HepG2 (cell line): ENCODE data around the gene ADCY10. TPM values are rescaled to one million over a fixed set of nuclear protein-coding genes. Genes with fewer than 3 reads are reported as not detected.

Source experiments
- FOXC1 ChIP-seq: sonication (generic); formaldehyde crosslinking; IDR thresholded peaks from 2 replicates; pipeline ENCODE4 v1.8.0; 2022; ENCODE audit warnings: mild to moderate bottlenecking, missing genetic modification reagents, borderline replicate concordance
- FOXK1 ChIP-seq: sonication (generic); formaldehyde crosslinking; IDR thresholded peaks from 2 replicates; pipeline ENCODE4 v1.4.0; 2020; ENCODE audit warnings: low read depth, missing genetic modification reagents, borderline replicate concordance
- HMG20A ChIP-seq: IDR thresholded peaks from 2 replicates; pipeline ENCODE4 v1.6.1; 2016; ENCODE audit warnings: borderline replicate concordance
- RAD21 ChIP-seq: fragments of 450-650 bp; formaldehyde crosslinking; IDR thresholded peaks from 2 replicates; pipeline ENCODE4 v1.5.0; 2020; ENCODE audit warnings: mild to moderate bottlenecking
- ZBTB7B ChIP-seq: sonication (generic); formaldehyde crosslinking; IDR thresholded peaks from 2 replicates; pipeline ENCODE4 v1.4.0; 2020; ENCODE audit warnings: missing genetic modification reagents
- ZFY ChIP-seq: sonication (generic); formaldehyde crosslinking; IDR thresholded peaks from 2 replicates; pipeline ENCODE4 v1.4.0; 2020; ENCODE audit warnings: missing genetic modification reagents
- ZNF136 ChIP-seq: sonication (generic); formaldehyde crosslinking; IDR thresholded peaks from 2 replicates; pipeline ENCODE4 v1.8.1; 2022; ENCODE audit warnings: low read depth, mild to moderate bottlenecking, moderate library complexity, missing genetic modification reagents
- ZNF441 ChIP-seq: sonication (generic); formaldehyde crosslinking; IDR thresholded peaks from 2 replicates; pipeline ENCODE4 v1.7.0; 2021; ENCODE audit warnings: missing genetic modification reagents, borderline replicate concordance
- ZNF563 ChIP-seq: sonication (generic); formaldehyde crosslinking; IDR thresholded peaks from 2 replicates; pipeline ENCODE4 v1.8.0; 2022; ENCODE audit warnings: mild to moderate bottlenecking, moderate library complexity, missing genetic modification reagents
- ZNF629 ChIP-seq: sonication (generic); formaldehyde crosslinking; conservative IDR thresholded peaks from 2 replicates; pipeline ENCODE4 v1.5.0; 2020; ENCODE audit warnings: missing genetic modification reagents
- ZNF670 ChIP-seq: sonication (generic); formaldehyde crosslinking; IDR thresholded peaks from 2 replicates; pipeline ENCODE4 v1.8.0; 2022; ENCODE audit warnings: mild to moderate bottlenecking, missing genetic modification reagents, borderline replicate concordance
- polyA plus RNA-seq, 8 experiments: library from polyadenylated mRNA; depleted of rRNA in 3 of 8; stranded (reverse) in 7 of 8; unstranded in 1 of 8; fragments of >200 nt; fragmentation: Illumina TruSeq in 4 of 8; extraction: Trizol in 4 of 8; gene quantifications; 2 replicates each; pipeline versions ENCODE4 v1.2.1 to v1.2.3, GENCODE V29; 2011 to 2016; ENCODE audit warnings: low read depth in 4 of 8, missing spikeins in 1 of 8, mixed read lengths in 1 of 8; ENCODE audit not compliant: insufficient read depth in 1 of 8
- total RNA-seq, 5 experiments: library from RNA; depleted of rRNA; stranded (reverse); fragments of >200 nt; fragmentation: Illumina TruSeq; extraction: Trizol; gene quantifications; 2 replicates each; pipeline ENCODE4 v1.2.3, GENCODE V29; 2016; ENCODE audit warnings: low read depth in 1 of 5
- TF ChIP-seq, protein P1 (sequence below): sonication (generic); formaldehyde crosslinking; IDR thresholded peaks from 2 replicates; pipeline ENCODE4 v1.4.0; 2020; ENCODE audit warnings: mild to moderate bottlenecking, missing genetic modification reagents, borderline replicate concordance
- TF ChIP-seq, protein P2 (sequence below): sonication (generic); formaldehyde crosslinking; IDR thresholded peaks from 2 replicates; pipeline ENCODE4 v1.4.0; 2020; ENCODE audit warnings: missing genetic modification reagents
- TF ChIP-seq, protein P3 (sequence below): sonication (generic); formaldehyde crosslinking; IDR thresholded peaks from 2 replicates; pipeline ENCODE4 v1.5.1; 2020; ENCODE audit warnings: missing genetic modification reagents, mild to moderate bottlenecking, borderline replicate concordance
- TF ChIP-seq, protein P4 (sequence below), 2 experiments: sonication (generic) in 1 of 2; formaldehyde crosslinking in 1 of 2; IDR thresholded peaks; 2 replicates each; pipeline versions ENCODE4 v1.4.0 to v1.6.1; 2018 to 2020; ENCODE audit warnings: missing genetic modification reagents in 2 of 2, borderline replicate concordance in 1 of 2, low read depth in 1 of 2, mild to moderate bottlenecking in 1 of 2, missing biosample characterization in 1 of 2

ADCY10 gene
- total and polyA plus RNA-seq, 2 of the 13 experiments (the other 11 are each of a cell fraction or from before 2014, with no cell fraction given) = 0.02 to 0.03 TPM

DNA sequence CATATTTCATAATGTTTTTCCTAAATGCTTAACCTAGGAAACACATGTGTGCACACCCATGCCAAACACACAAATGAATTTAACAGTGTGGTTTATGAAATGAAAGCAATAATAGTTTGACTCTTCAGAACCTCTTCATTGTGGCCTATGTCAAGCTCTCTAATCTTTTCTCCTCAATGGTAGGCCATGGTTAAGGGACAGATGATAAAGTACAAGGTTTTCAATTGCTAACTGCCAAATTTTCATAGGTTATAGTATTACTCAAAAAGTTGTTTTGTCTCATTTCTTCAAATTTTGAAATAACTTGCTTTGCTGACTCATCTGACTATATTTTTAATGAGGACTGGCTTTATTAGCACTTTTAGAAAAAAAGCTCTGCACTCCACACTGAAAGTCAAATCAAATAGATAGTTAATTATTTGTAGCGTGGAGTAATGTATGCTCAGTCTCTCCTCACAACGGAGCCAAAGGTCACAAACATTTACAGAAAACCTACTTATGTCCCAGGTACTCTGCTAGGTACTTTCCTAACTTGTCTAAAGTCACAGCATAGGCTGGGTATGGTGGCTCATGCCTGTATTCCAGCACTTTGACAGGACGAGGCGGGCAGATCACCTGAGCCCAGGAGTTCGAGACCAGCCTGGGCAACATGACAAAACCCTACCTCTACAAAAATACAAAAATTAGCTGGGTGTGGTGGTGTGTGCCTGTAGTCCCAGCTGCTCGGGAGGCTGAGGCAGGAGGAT lies 3.0 kb upstream of the ADCY10 start (continued):
- TF ChIP-seq, protein P1, sequence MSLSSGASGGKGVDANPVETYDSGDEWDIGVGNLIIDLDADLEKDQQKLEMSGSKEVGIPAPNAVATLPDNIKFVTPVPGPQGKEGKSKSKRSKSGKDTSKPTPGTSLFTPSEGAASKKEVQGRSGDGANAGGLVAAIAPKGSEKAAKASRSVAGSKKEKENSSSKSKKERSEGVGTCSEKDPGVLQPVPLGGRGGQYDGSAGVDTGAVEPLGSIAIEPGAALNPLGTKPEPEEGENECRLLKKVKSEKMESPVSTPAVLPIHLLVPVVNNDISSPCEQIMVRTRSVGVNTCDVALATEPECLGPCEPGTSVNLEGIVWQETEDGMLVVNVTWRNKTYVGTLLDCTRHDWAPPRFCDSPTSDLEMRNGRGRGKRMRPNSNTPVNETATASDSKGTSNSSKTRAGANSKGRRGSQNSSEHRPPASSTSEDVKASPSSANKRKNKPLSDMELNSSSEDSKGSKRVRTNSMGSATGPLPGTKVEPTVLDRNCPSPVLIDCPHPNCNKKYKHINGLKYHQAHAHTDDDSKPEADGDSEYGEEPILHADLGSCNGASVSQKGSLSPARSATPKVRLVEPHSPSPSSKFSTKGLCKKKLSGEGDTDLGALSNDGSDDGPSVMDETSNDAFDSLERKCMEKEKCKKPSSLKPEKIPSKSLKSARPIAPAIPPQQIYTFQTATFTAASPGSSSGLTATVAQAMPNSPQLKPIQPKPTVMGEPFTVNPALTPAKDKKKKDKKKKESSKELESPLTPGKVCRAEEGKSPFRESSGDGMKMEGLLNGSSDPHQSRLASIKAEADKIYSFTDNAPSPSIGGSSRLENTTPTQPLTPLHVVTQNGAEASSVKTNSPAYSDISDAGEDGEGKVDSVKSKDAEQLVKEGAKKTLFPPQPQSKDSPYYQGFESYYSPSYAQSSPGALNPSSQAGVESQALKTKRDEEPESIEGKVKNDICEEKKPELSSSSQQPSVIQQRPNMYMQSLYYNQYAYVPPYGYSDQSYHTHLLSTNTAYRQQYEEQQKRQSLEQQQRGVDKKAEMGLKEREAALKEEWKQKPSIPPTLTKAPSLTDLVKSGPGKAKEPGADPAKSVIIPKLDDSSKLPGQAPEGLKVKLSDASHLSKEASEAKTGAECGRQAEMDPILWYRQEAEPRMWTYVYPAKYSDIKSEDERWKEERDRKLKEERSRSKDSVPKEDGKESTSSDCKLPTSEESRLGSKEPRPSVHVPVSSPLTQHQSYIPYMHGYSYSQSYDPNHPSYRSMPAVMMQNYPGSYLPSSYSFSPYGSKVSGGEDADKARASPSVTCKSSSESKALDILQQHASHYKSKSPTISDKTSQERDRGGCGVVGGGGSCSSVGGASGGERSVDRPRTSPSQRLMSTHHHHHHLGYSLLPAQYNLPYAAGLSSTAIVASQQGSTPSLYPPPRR = 0 out of 2 replicates have a peak, but pooled peaks have one; percentile 21
- TF ChIP-seq ZNF441 = peak; percentile 45; the same call in 1 of the 2 replicates
- no peak for TF ChIP-seq ZBTB7B (CRISPR knock-in tag)
- peak; percentile 48; the same call in 1 of the 2 replicates for TF ChIP-seq HMG20A (CRISPR knock-in tag)
- TF ChIP-seq ZFY (CRISPR knock-in tag) = 0 out of 2 replicates have a peak, but pooled peaks have one; percentile 24
- peak; percentile 60; the same call in 1 of the 2 replicates for TF ChIP-seq ZNF136 (CRISPR knock-in tag)
- no peak; the same call in 1 of the 2 replicates for TF ChIP-seq ZNF563 (CRISPR knock-in tag)
- TF ChIP-seq, protein P2, sequence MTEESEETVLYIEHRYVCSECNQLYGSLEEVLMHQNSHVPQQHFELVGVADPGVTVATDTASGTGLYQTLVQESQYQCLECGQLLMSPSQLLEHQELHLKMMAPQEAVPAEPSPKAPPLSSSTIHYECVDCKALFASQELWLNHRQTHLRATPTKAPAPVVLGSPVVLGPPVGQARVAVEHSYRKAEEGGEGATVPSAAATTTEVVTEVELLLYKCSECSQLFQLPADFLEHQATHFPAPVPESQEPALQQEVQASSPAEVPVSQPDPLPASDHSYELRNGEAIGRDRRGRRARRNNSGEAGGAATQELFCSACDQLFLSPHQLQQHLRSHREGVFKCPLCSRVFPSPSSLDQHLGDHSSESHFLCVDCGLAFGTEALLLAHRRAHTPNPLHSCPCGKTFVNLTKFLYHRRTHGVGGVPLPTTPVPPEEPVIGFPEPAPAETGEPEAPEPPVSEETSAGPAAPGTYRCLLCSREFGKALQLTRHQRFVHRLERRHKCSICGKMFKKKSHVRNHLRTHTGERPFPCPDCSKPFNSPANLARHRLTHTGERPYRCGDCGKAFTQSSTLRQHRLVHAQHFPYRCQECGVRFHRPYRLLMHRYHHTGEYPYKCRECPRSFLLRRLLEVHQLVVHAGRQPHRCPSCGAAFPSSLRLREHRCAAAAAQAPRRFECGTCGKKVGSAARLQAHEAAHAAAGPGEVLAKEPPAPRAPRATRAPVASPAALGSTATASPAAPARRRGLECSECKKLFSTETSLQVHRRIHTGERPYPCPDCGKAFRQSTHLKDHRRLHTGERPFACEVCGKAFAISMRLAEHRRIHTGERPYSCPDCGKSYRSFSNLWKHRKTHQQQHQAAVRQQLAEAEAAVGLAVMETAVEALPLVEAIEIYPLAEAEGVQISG (CRISPR knock-in tag) = no peak
- TF ChIP-seq, protein P3, sequence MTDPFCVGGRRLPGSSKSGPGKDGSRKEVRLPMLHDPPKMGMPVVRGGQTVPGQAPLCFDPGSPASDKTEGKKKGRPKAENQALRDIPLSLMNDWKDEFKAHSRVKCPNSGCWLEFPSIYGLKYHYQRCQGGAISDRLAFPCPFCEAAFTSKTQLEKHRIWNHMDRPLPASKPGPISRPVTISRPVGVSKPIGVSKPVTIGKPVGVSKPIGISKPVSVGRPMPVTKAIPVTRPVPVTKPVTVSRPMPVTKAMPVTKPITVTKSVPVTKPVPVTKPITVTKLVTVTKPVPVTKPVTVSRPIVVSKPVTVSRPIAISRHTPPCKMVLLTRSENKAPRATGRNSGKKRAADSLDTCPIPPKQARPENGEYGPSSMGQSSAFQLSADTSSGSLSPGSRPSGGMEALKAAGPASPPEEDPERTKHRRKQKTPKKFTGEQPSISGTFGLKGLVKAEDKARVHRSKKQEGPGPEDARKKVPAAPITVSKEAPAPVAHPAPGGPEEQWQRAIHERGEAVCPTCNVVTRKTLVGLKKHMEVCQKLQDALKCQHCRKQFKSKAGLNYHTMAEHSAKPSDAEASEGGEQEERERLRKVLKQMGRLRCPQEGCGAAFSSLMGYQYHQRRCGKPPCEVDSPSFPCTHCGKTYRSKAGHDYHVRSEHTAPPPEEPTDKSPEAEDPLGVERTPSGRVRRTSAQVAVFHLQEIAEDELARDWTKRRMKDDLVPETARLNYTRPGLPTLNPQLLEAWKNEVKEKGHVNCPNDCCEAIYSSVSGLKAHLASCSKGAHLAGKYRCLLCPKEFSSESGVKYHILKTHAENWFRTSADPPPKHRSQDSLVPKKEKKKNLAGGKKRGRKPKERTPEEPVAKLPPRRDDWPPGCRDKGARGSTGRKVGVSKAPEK (CRISPR knock-in tag) = no peak
- no peak for TF ChIP-seq FOXK1
- TF ChIP-seq FOXC1 (CRISPR knock-in tag) = no peak
- TF ChIP-seq ZNF670 (CRISPR knock-in tag) = no peak
- peak; percentile 42; the same call in 1 of the 2 replicates for TF ChIP-seq ZNF629 (CRISPR knock-in tag)
- TF ChIP-seq, protein P4, sequence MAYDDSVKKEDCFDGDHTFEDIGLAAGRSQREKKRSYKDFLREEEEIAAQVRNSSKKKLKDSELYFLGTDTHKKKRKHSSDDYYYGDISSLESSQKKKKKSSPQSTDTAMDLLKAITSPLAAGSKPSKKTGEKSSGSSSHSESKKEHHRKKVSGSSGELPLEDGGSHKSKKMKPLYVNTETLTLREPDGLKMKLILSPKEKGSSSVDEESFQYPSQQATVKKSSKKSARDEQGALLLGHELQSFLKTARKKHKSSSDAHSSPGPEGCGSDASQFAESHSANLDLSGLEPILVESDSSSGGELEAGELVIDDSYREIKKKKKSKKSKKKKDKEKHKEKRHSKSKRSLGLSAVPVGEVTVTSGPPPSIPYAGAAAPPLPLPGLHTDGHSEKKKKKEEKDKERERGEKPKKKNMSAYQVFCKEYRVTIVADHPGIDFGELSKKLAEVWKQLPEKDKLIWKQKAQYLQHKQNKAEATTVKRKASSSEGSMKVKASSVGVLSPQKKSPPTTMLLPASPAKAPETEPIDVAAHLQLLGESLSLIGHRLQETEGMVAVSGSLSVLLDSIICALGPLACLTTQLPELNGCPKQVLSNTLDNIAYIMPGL (CRISPR knock-in tag; IDR thresholded peaks at IDR 0.05; ENCODE audit: borderline replicate concordance in 1 of 2, low read depth in 1 of 2) = no peak
- TF ChIP-seq RAD21 (CRISPR knock-in tag) = peak; percentile 17; the same call in 1 of the 2 replicates
